Neural cell (in vitro differentiated cells): ENCODE data around the gene OR4F15.
"Not testable (repeated sequence)": the region's sequence is repeated elsewhere in the genome, so short reads cannot be mapped to it uniquely, and the experiment has no call there.

Experiments used
- EP300 ChIP-seq: fragments of 450-650 bp; conservative IDR thresholded peaks from 2 replicates; pipeline ENCODE4 v1.6.1; 2014; ENCODE audit warnings: antibody characterized with exemption, mild to moderate bottlenecking, moderate library complexity; ENCODE audit not compliant: poor library complexity, severe bottlenecking
- EZH2 ChIP-seq: fragments of 200-600, 300-800 bp; shearing (Covaris generic), sonication (generic); IDR thresholded peaks from 2 replicates; pipeline ENCODE4 v1.6.1; 2014; ENCODE audit warnings: antibody characterized with exemption, low read length, borderline replicate concordance, mild to moderate bottlenecking; ENCODE audit not compliant: insufficient read depth, poor library complexity, severe bottlenecking
- MXI1 ChIP-seq: fragments of 450-650 bp; conservative IDR thresholded peaks from 2 replicates; pipeline ENCODE4 v1.6.1; 2014; ENCODE audit warnings: antibody characterized with exemption, mild to moderate bottlenecking; ENCODE audit not compliant: poor library complexity, severe bottlenecking
- SMC3 ChIP-seq: fragments of 450-650 bp; conservative IDR thresholded peaks from 2 replicates; pipeline ENCODE4 v1.6.1; 2014; ENCODE audit warnings: antibody characterized with exemption, mild to moderate bottlenecking, moderate library complexity; ENCODE audit not compliant: poor library complexity
- TAF1 ChIP-seq: IDR thresholded peaks from 2 replicates; pipeline ENCODE4 v1.6.1; 2012; ENCODE audit warnings: low read depth
- TF ChIP-seq, protein P1 (sequence below): IDR thresholded peaks from 2 replicates; pipeline ENCODE4 v1.6.1; 2012; ENCODE audit warnings: borderline replicate concordance
- TF ChIP-seq, protein P2 (sequence below): fragments of 450-650 bp; IDR thresholded peaks from 2 replicates; pipeline ENCODE4 v1.5.1; 2014; ENCODE audit warnings: antibody characterized with exemption, mild to moderate bottlenecking, moderate library complexity; ENCODE audit not compliant: poor library complexity, severe bottlenecking

DNA sequence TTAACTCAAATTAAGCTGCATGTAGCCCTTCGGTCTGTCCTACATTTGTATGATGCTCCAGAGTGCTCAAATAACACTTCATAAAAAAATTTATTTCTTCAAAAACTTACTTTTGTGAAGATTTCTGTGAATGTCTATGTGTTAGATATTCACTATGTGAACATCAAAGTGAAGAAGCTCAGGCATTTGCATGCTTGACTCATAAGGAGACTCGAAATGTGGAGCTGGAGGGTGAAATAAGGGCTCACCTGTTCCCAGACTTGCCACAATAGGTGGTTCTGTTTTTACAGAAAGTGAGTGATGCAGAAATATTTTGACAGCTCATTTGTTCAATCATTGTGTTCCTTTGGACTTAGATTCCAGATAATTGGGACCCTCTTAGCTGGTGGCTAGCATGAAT, 25.6 kb upstream of the OR4F15 start:
- TF ChIP-seq, protein P1, sequence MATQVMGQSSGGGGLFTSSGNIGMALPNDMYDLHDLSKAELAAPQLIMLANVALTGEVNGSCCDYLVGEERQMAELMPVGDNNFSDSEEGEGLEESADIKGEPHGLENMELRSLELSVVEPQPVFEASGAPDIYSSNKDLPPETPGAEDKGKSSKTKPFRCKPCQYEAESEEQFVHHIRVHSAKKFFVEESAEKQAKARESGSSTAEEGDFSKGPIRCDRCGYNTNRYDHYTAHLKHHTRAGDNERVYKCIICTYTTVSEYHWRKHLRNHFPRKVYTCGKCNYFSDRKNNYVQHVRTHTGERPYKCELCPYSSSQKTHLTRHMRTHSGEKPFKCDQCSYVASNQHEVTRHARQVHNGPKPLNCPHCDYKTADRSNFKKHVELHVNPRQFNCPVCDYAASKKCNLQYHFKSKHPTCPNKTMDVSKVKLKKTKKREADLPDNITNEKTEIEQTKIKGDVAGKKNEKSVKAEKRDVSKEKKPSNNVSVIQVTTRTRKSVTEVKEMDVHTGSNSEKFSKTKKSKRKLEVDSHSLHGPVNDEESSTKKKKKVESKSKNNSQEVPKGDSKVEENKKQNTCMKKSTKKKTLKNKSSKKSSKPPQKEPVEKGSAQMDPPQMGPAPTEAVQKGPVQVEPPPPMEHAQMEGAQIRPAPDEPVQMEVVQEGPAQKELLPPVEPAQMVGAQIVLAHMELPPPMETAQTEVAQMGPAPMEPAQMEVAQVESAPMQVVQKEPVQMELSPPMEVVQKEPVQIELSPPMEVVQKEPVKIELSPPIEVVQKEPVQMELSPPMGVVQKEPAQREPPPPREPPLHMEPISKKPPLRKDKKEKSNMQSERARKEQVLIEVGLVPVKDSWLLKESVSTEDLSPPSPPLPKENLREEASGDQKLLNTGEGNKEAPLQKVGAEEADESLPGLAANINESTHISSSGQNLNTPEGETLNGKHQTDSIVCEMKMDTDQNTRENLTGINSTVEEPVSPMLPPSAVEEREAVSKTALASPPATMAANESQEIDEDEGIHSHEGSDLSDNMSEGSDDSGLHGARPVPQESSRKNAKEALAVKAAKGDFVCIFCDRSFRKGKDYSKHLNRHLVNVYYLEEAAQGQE = not testable (repeated sequence)
- TF ChIP-seq TAF1, EZH2, MXI1, EP300, SMC3: not testable (repeated sequence)
- TF ChIP-seq, protein P2, sequence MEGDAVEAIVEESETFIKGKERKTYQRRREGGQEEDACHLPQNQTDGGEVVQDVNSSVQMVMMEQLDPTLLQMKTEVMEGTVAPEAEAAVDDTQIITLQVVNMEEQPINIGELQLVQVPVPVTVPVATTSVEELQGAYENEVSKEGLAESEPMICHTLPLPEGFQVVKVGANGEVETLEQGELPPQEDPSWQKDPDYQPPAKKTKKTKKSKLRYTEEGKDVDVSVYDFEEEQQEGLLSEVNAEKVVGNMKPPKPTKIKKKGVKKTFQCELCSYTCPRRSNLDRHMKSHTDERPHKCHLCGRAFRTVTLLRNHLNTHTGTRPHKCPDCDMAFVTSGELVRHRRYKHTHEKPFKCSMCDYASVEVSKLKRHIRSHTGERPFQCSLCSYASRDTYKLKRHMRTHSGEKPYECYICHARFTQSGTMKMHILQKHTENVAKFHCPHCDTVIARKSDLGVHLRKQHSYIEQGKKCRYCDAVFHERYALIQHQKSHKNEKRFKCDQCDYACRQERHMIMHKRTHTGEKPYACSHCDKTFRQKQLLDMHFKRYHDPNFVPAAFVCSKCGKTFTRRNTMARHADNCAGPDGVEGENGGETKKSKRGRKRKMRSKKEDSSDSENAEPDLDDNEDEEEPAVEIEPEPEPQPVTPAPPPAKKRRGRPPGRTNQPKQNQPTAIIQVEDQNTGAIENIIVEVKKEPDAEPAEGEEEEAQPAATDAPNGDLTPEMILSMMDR = not testable (repeated sequence)
